ENCODE results near the gene DTNB.
"Not testable (repeated sequence)": the region's sequence is repeated elsewhere in the genome, so short reads cannot be mapped to it uniquely, and the experiment has no call there.

The DTNB gene

DNA sequence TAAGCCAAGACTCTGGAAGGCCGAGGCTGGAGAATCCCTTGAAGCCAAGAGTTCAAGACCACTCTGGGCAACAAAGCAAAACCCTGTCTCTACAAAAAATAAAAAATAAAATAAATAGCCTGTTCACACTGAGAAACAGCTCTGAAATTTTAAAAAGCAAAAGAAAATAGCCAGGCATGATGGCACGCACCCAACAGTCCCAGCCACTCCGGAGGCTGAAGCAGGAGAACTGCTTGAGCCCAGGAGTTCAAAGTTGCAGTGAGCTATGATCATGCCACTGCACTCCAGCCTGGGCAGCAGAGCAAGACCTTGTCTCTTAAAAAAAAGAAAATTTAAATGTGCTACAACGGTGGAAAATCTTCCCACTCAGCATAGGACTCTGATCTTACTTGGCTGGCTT, 52.7 kb downstream of the DTNB start:
- no peak for DNase-seq

DNA sequence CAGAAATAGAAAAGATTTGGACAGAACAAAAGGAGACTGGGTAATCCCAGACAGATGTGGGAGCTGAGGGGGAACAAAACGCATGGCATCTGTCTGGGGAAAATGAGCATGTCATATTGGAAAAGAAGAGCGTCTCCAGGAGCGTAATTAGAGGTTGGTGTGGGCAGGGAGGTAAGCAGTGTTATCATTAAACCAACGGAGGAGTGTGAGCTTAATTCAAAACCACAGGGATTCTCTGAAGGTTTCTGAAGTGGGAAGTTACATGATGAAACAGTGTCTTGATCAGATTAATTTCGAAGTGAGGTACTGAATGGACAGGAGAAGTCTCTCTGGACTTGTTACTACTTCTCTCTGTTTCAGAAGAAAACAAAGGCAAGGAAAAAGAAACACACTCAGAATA, 53.3 kb downstream of the DTNB start:
- no peak for DNase-seq

- no peak for DNase-seq
These were observed 54.2 kb downstream of the DTNB start for GRCh38 chr2:25619185-25619584.

GRCh38 chr2:25618676-25619075, 54.7 kb downstream of the DTNB start:
- no peak for DNase-seq

GRCh38 chr2:25617948-25618646, 55.3 kb downstream of the DTNB start:
- no peak for DNase-seq

GRCh38 chr2:25615920-25616319, 57.5 kb downstream of the DTNB start:
- no peak for DNase-seq

- no peak for DNase-seq
These were observed 58.0 kb downstream of the DTNB start for GRCh38 chr2:25615386-25615785.

- no peak for DNase-seq
These were observed 58.7 kb downstream of the DTNB start for GRCh38 chr2:25614711-25615110.

- DNase-seq: no peak
These were observed 64.7 kb downstream of the DTNB start for GRCh38 chr2:25608718-25609117.

DNA sequence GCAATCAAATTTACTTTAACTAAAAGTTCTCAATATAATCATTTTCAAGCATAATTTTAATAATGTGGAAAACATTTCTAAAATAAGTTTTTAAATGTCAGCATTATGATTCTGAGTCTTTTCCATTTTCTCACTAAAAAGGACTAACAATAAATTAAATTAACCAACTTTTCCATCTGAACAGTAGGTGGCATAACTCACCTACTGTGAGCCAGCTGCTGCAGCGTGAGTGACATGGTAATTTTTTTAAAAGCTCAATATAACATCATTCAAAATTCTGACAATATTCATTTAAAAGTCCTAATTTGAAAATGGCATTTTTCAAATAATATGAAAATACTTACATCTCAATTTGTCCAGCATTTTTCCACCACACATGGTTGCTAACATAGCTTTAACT, 66.5 kb downstream of the DTNB start:
- no peak for DNase-seq

DNA sequence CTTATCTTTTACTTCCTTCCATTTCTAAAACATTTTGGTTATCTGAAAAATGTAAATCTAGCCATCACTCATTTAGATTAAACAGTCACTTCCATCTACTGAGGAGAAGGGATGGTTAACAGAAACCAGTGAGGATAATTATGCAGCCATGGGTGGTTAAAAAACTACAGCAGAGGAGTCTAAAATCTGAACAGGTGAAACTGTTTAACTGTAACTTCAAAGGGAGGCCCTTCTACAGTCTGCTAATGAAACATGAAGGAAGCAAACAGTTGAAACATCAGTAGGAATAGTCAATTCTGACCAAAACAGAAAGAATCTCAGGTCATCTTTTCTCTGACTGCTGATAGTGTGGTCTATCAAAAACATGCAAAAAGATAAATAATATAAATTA, 71.0 kb downstream of the DTNB start:
- no peak for DNase-seq

DNA sequence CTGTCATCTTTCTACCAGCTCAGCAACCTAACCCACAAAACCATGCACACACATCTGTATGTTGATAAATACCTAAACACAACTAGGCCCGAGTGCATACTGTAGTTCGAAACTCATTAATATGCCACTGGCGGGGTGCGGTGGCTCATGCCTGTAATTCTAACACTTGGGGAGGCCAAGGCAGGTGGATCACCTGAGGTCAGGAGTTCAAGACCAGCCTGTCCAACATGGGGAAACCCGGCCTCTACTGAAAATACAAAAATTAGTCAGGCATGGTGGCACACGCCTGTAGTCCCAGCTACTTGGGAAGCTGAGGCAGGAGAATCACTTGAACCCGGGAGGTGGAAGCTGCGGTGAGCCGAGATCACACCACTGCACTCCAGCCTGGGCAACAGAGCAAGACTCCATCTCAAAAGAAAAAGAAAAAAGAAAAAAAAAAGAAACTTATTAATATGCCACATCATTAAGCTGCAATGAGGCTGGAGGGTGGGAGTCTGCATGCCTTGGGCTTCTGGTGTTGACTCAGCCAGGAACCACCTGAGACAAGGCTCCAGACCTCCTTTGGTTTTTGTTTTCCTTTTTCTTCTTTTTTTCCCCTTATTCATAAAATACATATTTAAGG, 71.6 kb downstream of the DTNB start:
- DNase-seq: not testable (repeated sequence)

DNA sequence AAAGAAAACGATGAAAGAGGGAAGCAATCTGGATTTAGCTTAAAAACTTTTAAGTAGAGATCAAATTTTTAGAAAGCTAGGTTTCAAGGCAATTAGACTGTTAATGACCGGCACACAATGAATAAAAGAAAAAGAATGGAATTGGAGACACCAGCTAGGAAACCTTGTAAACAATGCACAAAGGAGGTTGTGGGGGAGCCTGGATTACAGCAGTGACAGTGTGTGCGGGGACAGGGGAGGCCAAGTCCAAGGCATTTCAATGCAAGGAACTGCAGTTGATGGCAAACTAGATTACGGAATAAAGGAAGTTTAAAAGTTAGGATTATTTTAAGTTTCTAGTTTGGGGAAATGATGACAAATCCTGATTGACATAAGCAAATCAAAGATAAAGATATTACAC, 74.5 kb downstream of the DTNB start:
- no peak for DNase-seq

GRCh38 chr2:25598332-25598731, 75.0 kb downstream of the DTNB start:
- no peak for DNase-seq

DNA sequence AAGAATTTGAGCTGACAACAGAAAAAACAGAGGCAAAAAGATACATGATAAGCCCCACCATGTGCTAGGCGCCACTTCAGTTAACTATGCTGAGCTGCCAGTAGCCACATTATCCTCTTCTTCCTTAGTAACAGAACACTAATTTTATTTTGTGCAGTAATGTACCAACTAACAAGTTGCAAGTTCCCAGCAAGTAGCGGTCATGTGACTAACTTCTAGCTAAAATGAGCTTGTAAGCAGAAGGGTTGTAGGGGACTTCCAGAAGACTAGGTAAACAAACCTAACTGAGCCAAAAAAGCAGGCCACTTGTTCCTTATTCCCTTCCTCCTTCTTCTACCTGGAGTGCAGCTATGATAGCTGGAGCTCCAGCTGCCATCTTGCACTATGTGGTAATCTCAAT, 75.5 kb downstream of the DTNB start:
- no peak for DNase-seq

DNA sequence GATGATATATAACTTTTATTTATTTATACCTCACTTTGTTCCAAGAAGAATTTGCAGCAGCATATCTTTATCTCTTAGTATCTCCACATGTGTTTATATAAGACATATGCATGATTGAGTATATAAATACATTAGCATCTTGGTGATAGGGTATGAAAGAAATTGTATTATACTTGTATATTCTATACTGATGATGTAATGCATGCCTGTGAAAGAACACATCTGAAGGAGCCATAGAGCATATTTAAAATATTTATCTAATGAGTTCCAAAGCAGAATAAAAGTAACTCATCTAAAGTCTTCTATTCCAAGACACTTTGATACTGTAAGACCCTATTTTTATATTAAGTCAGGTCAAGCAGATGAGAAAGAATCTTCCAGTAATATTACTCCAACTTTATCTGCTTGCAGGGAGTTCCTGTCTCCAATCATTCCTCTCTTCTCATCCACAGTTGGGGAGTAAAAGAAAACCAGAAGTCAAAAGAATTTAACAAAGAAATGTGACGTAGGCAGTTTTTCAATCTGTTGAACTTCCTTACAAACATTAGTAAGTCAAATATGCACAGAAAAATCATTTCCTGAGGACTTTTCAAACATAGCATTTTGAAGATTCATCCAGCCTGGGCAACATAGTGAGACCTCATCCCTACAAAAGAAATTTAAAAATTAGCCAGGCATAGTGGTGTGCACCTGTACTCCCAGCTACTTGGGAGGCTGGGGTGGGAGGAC, 76.7 kb downstream of the DTNB start:
- no peak for DNase-seq

DNA sequence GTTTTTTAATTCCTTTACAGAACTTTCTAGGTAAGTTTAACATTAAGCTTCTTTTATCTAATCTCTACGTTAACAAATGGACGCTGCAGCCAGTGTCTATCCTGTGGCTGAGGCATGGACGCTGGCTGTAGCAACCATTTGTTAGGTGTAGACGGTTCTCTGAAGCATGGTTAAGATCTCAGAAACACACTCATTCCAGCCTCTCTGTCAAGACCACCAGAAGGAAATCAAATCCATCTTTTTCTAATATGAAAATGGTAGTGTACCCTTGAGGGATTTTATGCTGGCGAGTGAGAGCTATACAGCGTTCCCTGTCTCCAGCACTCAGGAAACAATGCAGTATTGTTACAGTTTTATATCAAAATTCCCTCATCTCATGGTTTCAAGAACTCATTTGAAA, 78.0 kb downstream of the DTNB start:
- no peak for DNase-seq

DNA sequence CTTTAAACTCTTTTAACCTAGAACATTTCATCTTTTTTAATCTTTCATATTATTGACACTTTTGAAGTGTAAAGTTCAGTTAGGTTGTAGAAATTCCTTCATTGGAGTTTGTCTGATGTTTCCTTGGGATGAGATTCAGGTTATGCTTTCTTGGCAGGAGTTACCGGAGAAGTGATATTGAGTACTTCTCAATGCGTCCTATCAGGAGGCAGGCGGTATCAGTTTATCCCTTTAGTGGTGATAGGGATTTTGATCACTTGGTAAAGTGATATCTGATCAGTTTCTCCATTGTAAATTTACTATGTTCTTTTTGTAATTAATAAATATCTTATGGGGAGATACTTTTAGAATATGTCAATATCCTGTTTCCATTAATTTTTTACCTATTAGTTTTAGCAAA, 78.4 kb downstream of the DTNB start:
- no peak for DNase-seq

GRCh38 chr2:25592766-25593292, 80.5 kb downstream of the DTNB start:
- no peak for DNase-seq

GRCh38 chr2:25590921-25591505, 82.4 kb downstream of the DTNB start:
- DNase-seq: no peak

- DNase-seq: no peak
These were observed 83.6 kb downstream of the DTNB start for GRCh38 chr2:25589676-25590205.

GRCh38 chr2:25588576-25588975, 84.8 kb downstream of the DTNB start:
- no peak for DNase-seq

DNA sequence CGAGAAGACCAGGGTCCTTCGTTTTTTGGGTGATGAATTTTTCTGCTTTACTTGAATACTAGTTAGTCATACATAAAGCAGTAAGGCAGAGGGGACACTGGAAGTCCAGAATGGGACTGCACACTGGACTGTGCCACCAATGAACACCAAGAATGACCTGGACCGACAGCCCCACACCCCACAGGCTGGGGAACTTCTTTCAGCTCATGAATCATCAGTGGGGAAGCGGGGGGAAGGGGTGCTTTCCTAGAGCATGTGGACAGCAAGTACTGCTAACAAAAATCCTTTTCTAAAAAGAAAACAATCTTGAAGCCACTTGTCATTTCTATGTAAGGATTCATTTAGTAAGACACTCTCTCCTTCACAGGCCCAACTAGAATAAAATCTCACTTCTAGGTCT, 86.0 kb downstream of the DTNB start:
- no peak for DNase-seq
